Measurements from ENCODE around the gene TEX264. TPM values are rescaled to one million over a fixed set of nuclear protein-coding genes. Genes with fewer than 3 reads are reported as not detected.

The TEX264 gene
- total RNA-seq, 2 donors from 2014 or later, result 27.3 to 50.9 TPM

DNA sequence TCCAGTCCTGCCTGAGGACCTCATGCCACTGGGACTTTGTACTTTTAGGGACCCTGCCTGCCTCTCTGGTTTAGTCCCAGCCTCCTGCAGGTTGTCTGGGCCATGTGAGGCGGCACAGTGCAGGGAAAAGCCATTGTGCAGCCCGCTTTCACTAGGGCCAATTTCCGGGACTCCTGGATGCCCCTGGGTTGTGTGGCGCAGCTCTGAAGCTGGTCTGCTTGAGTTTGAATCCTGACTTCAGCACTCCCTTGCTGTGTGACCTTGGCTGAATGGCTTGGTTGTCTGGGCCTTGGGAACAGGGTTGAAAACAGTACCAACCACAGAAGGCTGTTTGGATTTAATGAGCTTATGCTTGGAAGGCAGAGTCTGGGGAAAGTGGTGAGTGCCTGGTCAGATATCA, 8.3 kb downstream of the TEX264 start:
- TF ChIP-seq, protein P1, sequence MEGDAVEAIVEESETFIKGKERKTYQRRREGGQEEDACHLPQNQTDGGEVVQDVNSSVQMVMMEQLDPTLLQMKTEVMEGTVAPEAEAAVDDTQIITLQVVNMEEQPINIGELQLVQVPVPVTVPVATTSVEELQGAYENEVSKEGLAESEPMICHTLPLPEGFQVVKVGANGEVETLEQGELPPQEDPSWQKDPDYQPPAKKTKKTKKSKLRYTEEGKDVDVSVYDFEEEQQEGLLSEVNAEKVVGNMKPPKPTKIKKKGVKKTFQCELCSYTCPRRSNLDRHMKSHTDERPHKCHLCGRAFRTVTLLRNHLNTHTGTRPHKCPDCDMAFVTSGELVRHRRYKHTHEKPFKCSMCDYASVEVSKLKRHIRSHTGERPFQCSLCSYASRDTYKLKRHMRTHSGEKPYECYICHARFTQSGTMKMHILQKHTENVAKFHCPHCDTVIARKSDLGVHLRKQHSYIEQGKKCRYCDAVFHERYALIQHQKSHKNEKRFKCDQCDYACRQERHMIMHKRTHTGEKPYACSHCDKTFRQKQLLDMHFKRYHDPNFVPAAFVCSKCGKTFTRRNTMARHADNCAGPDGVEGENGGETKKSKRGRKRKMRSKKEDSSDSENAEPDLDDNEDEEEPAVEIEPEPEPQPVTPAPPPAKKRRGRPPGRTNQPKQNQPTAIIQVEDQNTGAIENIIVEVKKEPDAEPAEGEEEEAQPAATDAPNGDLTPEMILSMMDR (IDR thresholded peaks at IDR 0.05), result no peak
- peaks cover 0 to 3% of the 10 kb centered on the region in 2 donors for H3K4me1 ChIP-seq (ENCODE audit: control insufficient read depth in 1 of 2, low read depth in 2 of 2)
- DNase-seq (ENCODE audit: low spot score) (no peak), ATAC-seq (ENCODE audit: insufficient number of reproducible peaks, low FRiP score, low read depth) (no peak)
- no peaks in the 10 kb centered on the region for H3K27me3 ChIP-seq (replicated peaks; ENCODE audit: insufficient read depth)
- H3K4me3 ChIP-seq, result no peak overlapping the region
- peaks cover 7% of the 10 kb centered on the region for H3K36me3 ChIP-seq
- no peaks in the 10 kb centered on the region for H3K9me3 ChIP-seq
- no peak overlapping the region for H3K27ac ChIP-seq

DNA sequence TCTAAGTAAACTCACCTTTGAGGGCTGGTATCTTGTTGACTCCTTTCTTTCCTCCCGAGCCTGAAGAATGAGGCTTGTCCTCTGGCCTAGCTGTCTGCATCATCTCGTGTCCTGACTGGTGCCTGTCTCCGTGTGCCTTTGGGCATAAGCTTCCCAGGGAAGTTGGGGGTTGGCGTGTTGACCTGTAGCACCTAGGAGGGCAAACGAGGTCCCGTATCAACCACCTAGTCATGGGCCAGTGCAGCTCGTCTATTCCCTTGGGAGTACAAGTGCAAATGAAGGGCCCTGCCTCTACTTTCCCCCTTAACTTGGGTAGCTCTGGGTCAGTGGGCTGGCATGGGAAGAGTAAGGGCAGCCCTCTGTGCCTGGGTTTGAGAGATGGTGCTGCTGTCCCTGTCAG, 8.7 kb downstream of the TEX264 start:
- H3K36me3 ChIP-seq, result peaks cover 12% of the 10 kb centered on the region
- TF ChIP-seq, protein P1 (IDR thresholded peaks at IDR 0.05), result no peak
- H3K27me3 ChIP-seq (replicated peaks; ENCODE audit: insufficient read depth), result no peaks in the 10 kb centered on the region
- DNase-seq (ENCODE audit: low spot score), result no peak
- no peak for ATAC-seq (ENCODE audit: insufficient number of reproducible peaks, low FRiP score, low read depth)
- H3K27ac ChIP-seq, result no peak overlapping the region
- no peak overlapping the region for H3K4me3 ChIP-seq
- H3K9me3 ChIP-seq, result no peaks in the 10 kb centered on the region
- H3K4me1 ChIP-seq (ENCODE audit: control insufficient read depth in 1 of 2, low read depth in 2 of 2), result peaks cover 0 to 3% of the 10 kb centered on the region in 2 donors

GRCh38 chr3:51680196-51680595, 9.1 kb downstream of the TEX264 start:
- TF ChIP-seq, protein P1 (IDR thresholded peaks at IDR 0.05), result no peak
- Histone ChIP-seq H3K4me3 (no peak overlapping the region), H3K4me1 (ENCODE audit: control insufficient read depth in 1 of 2, low read depth in 2 of 2) (peaks cover 2 to 3% of the 10 kb centered on the region in 2 donors), H3K36me3 (peaks cover 15% of the 10 kb centered on the region), H3K27me3 (replicated peaks; ENCODE audit: insufficient read depth) (no peaks in the 10 kb centered on the region), H3K9me3 (no peaks in the 10 kb centered on the region), H3K27ac (no peak overlapping the region)
- no peak for DNase-seq (ENCODE audit: low spot score)
- ATAC-seq (ENCODE audit: insufficient number of reproducible peaks, low FRiP score, low read depth), result no peak

DNA sequence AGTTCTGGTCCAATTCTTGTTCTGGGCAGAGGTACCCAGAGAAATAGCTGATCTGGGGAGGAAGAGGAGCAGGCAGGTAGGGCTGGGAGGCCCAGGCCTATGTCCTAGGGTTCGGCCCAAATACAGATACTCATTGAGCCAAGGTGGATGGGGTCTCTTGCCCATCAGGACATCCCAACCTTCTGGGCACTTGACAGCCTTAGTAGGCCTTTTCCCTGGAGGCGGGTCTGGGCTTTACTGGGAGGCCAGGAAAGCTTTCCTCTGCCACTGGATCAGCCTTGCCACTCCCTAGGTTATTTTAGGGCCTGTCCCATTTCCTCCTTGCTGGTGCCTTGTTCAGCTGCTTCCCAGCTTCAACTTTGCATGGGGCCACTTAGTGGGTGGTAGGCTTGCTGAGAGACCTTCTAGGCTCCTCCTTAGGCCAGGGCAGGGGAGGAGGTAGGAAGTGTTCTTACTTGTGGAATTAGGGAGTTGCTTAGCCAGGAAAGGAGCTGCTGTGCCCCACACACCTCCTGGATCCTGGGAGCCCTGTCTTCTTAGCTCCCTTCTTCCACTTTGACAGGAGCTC, 9.7 kb downstream of the TEX264 start:
- Histone ChIP-seq H3K27ac (no peak overlapping the region), H3K36me3 (peaks cover 21% of the 10 kb centered on the region), H3K9me3 (no peaks in the 10 kb centered on the region), H3K4me3 (no peak overlapping the region), H3K27me3 (replicated peaks; ENCODE audit: insufficient read depth) (no peaks in the 10 kb centered on the region), H3K4me1 (ENCODE audit: control insufficient read depth in 1 of 2, low read depth in 2 of 2) (peaks cover 3% of the 10 kb centered on the region in 2 donors)
- no peak for ATAC-seq (ENCODE audit: insufficient number of reproducible peaks, low FRiP score, low read depth)
- DNase-seq (ENCODE audit: low spot score), result no peak
- TF ChIP-seq, protein P1 (IDR thresholded peaks at IDR 0.05), result no peak

- Histone ChIP-seq H3K27me3 (replicated peaks; ENCODE audit: insufficient read depth) (no peaks in the 10 kb centered on the region), H3K27ac (no peak overlapping the region), H3K4me1 (ENCODE audit: control insufficient read depth in 1 of 2, low read depth in 2 of 2) (peaks cover 9 to 10% of the 10 kb centered on the region in 2 donors), H3K36me3 (peaks cover 23% of the 10 kb centered on the region), H3K9me3 (no peaks in the 10 kb centered on the region), H3K4me3 (no peak overlapping the region)
- TF ChIP-seq, protein P1 (IDR thresholded peaks at IDR 0.05), result no peak
- ATAC-seq (ENCODE audit: insufficient number of reproducible peaks, low FRiP score, low read depth) (no peak), DNase-seq (ENCODE audit: low spot score) (no peak)
Measured at GRCh38 chr3:51681453-51681852, 10.4 kb downstream of the TEX264 start.

Data from thoracic aorta (tissue), 2 donors.